PC-3 (cell line): ENCODE results near the gene OSBPL8.

Experiments used
- CTCF ChIP-seq: fragments of 300-600 bp; sonication (generic); conservative IDR thresholded peaks from 2 replicates; pipeline ENCODE4 v1.5.1; 2017; ENCODE audit warnings: antibody characterized with exemption, low read depth, mild to moderate bottlenecking, low read length
- EZH2phosphoT487 ChIP-seq: fragments of 300-600 bp; sonication (generic); IDR thresholded peaks from 2 replicates; pipeline ENCODE4 v1.6.1; 2018; ENCODE audit warnings: mild to moderate bottlenecking, antibody characterized with exemption, low read length, borderline replicate concordance

GRCh38 chr12:76410371-76410770, 149.2 kb downstream of the OSBPL8 start:
- TF ChIP-seq CTCF: no peak
- TF ChIP-seq EZH2phosphoT487: no peak
